GM11168 (cell line): ENCODE measurements around the gene RRAD.

Experiments used
- in situ Hi-C: fragments of 300-500 bp; cut with MboI; formaldehyde crosslinking; loops from one replicate; pipeline ENCODE4 v1.12.0; 2022; ENCODE audit warnings: low sequenced_read_pairs; ENCODE audit not compliant: unreplicated experiment

Gene RRAD

DNA sequence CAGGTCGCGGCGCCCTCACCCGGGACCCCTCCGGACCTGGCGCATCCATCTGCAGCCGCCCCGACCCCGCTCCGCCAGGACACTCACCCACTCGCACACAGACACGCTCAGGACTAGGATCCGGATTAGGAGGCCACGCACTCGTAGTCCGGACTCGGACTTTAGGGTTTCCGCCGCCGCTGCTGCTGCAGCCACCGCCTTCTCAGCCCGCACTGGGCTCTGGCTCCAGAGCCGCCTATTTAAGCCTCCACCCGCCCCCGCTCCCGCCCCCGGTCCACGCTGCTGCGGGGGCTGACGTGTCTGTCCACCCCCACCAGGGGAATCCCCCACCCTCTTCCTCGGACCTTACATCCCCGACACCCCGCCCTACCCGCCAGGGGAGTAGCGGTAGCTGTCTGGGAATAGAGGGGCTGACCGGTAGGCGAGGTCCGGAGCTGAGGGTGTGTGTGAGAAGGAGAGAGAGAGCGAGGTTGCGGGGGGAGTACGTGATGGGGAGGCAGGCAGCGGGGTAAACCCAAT lies at the start of gene RRAD:
Gene RRAD, minus strand, starts transcription at position 214 of the 519 bp plus-strand sequence. CDS start 356 bp downstream, outside the sequence.
- in situ Hi-C loops = no loop called here

DNA sequence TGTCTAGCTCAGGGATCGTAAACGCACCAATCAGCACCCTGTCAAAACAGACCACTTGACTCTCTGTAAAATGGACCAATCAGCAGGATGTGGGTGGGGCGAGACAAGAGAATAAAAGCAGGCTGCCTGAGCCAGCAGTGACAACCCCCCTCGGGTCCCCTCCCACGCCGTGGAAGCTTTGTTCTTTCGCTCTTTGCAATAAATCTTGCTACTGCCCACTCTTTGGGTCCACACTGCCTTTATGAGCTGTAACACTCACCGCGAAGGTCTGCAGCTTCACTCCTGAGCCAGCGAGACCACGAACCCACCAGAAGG lies 49.6 kb upstream of the RRAD start:
- in situ Hi-C loops = loop anchor here (10.0 to 25.0 kb wide), 2 partner anchors 180 to 437 kb away; partner anchors contain the start of genes B3GNT9, FBXL8, TRADD and ZDHHC1

DNA sequence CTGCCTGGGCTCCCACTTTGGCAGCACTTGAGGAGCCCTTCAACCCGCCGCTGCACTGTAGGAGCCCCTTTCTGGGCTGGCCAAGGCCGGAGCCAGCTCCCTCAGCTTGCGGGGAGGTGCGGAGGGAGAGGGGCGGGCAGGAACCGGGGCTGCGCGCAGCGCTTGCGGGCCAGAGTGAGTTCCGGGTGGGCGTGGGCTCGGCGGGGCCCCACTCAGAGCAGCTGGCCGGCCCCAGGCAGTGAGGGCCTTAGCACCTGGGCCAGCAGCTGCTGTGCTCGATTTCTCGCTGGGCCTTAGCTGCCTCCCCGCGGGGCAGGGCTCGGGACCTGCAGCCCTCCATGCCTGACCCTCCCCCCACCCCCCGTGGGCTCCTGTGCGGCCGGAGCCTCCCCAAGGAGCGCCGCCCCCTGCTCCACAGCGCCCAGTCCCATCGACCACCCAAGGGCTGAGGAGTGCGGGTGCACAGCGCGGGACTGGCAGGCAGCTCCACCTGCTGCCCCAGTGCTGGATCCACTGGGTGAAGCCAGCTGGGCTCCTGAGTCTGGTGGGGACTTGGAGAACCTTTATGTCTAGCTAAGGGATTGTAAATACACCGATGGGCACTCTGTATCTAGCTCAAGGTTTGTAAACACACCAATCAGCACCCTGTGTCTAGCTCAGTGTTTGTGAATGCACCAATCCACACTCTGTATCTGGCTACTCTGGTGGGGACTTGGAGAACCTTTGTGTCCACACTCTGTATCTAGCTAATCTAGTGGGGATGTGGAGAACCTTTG lies 49.0 kb upstream of the RRAD start:
- in situ Hi-C loops = loop anchor here (10.0 to 25.0 kb wide), 2 partner anchors 180 to 438 kb away; partner anchors contain the start of genes B3GNT9, FBXL8, TRADD and ZDHHC1

DNA sequence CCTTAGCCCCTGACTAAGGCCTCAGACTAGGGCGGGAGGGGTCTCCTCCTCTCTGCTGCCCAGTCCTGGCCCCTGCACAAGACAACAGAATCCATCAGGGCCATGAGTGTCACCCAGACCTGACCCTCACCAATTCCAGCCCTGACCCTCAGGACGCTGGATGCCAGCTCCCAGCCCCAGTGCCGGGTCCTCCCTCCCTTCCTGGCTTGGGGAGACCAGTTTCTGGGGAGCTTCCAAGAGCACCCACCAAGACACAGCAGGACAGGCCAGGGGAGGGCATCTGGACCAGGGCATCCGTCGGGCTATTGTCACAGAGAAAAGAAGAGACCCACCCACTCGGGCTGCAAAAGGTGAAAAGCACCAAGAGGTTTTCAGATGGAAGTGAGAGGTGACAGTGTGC lies 48.4 kb upstream of the RRAD start:
- in situ Hi-C loops = loop anchor here (10.0 to 25.0 kb wide), 2 partner anchors 181 to 439 kb away; partner anchors contain the start of genes B3GNT9, FBXL8, TRADD and ZDHHC1

DNA sequence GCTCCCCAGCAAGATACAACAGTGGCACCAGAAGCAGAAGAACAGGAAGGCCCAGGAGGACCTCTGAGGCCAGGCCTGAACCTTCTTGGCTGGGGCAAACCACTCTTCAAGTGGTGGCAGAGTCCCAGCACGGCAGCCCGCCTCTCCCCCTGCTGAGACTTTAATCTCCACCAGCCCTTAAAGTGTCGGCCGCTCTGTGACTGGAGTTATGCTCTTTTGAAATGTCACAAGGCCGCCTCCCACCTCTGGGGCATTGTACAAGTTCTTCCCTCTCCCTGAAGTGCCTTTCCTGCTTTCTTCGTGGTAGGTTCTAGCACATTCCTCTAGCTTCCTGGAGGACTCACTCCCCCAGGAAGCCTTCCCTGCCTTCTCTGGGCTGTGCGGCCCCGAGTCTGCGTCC lies 47.6 kb upstream of the RRAD start:
- in situ Hi-C loops = loop anchor here (10.0 to 25.0 kb wide), 2 partner anchors 182 to 439 kb away; partner anchors contain the start of genes B3GNT9, FBXL8, TRADD and ZDHHC1

GRCh38 chr16:66970775-66971720 lies 45.7 kb upstream of the RRAD start:
- in situ Hi-C loops = loop anchor here (10.0 to 25.0 kb wide), 2 partner anchors 184 to 441 kb away; partner anchors contain the start of genes B3GNT9, FBXL8, TRADD and ZDHHC1

DNA sequence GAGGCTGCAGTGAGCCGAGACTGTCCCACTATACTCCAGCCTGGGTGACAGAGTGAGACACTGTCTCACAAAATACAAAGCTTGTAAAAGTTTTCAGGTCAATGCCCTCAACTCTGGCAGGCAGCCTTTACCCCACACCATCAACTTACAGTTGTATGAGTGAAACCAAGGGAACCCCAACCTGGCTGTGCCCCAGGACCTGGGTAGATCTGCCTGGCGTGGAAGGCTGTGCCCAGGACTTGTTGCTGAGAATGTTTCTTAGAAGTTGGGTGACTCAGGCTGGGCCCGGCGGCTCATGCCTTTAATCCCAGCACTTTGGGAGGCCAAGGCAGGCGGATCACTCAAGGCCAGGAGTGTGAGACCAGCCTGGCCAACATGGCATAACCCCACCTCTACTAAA lies 43.5 kb upstream of the RRAD start:
- in situ Hi-C loops = loop anchor here (25.0 kb wide), 1 partner anchor 443 kb away; the partner anchor contains the start of gene ZDHHC1

DNA sequence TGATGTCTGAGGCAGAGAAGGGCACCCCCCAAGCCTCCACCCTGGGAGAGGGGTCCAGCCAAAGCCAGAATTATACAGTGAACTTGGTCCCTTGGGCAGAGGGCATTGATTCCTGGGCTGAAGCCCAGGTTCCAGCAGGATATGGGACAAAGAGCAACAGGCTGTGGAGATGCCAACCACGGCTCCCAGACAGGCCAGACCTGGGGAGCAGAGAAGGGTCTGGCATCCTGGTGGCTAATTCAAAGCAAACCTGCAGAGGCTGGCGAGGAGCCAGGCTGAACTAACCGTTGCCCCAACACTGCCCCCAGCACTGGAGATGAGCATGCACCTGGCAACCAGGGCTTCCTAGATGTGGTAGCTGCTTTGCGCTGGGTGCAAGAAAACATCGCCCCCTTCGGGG lies 38.7 kb upstream of the RRAD start:
- in situ Hi-C loops = loop anchor here (25.0 kb wide), 1 partner anchor 448 kb away; the partner anchor contains the start of gene ZDHHC1

DNA sequence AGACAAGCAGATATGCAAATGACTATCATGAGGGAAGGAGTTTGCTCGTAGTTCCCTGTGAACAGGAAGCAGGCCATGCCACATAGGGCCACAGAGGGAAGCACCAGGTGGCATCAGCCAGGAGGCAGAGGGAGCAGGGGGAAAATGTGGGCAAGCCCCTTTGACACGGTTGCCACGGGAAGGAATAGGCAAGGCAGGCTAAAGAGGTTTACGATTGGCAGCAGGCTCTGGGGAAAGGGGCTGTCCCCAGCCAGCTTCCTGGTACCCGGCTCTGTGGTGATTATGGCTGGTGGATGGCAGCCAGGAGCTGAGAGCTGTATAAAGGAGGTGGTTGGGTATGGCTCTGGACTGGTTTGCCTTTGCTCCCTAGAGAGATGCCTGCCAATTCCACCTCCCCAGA lies 36.6 kb upstream of the RRAD start:
- in situ Hi-C loops = loop anchor here (25.0 kb wide), 1 partner anchor 450 kb away; the partner anchor contains the start of gene ZDHHC1

DNA sequence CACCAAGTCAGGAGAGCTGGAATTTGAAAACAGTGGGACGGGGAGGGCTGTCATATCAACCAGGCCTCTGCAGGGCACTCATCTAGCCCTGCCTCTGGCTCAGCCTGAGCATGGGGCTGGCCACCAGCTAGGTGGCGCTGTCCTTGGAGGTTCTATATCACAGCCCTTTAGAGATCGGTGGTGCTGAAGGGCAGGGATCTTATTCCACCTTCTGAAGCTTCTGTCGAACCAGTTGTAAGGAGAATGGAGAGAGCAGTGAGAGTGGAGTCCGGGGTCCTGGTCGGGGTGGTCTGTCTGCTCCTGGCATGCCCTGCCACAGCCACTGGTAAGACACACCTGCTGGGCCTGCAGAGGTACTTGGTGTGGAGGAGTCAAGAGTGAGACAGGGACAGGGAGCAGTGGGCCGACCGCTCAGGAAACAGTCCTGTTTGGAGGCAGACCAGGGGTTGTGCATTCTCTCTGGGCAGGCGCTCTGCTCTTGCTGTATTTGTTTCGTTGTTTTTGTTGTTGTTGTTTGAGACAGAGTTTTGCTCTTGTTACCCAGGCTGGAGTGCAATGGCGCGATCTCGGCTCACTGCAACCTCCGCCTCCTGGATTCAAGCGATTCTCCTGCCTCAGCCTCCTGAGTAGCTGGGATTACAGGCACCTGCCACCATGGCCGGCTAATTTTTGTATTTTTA lies 35.9 kb upstream of the RRAD start, which contains the start of gene CES3:
Gene CES3, plus strand, starts transcription at position 202 of the 680 bp plus-strand sequence. Its CDS starts 42 bp downstream, at position 244.
- in situ Hi-C loops = loop anchor here (25.0 kb wide), 1 partner anchor 451 kb away; the partner anchor contains the start of gene ZDHHC1

DNA sequence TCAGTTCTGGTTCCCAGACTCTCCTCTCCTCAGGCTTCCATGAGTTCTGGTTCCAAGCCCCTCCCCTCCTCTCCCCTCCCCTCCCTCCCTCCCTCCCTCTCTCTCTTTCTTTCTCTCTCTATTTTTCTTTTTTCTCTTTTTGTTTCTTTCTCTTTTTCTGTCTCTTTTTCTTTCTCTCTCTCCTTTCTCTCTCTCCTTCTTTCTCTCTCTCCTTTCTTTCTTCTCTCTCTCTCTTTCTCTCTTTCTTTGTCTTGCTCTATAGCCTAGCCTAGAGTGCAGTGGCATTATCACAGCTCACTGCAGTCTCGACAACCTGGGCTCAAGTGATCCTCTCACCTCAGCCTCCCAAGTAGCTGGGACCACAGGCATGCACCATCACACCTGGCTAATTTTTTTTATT lies 34.9 kb upstream of the RRAD start:
- in situ Hi-C loops = loop anchor here (25.0 kb wide), 1 partner anchor 452 kb away; the partner anchor contains the start of gene ZDHHC1

DNA sequence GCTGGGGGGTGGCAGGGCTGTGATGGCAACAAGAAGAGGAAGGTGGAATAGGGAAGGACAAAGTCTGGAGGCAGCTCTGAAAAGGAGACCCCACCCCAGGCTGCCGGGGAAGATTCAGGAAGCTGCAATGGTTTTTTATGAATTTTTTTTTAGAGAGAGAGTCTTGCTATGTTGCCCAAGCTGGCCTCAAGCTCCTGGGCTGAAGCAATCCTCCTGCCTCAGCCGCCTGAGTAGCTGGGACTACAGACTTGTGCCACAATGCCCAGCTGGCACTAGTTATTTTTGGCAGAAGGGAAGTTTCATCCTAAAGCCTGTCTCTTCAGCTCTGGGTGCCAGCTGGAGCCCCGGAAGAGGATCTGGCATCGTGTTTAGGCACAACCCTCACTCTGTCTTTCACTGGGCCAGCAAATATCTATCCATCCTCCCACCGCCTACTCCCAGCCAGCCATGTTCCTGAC lies 34.4 kb upstream of the RRAD start:
- in situ Hi-C loops = loop anchor here (25.0 kb wide), 1 partner anchor 453 kb away; the partner anchor contains the start of gene ZDHHC1

GRCh38 chr16:66958857-66959703 lies 33.7 kb upstream of the RRAD start:
- in situ Hi-C loops = loop anchor here (25.0 kb wide), 1 partner anchor 453 kb away; the partner anchor contains the start of gene ZDHHC1

DNA sequence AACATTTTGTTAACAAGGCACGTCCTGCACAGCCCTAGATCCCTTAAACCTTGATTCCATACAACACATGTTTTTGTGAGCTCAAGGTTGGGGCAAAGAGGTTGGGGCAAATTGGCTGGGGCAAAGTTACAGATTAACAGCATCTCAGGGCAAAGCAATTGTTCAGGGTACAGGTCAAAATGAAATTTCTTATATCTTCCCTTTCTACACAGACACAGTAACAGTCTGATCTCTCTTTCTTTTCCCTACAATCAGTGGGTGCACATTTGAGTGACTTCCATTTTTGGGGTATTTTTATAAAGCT lies 30.8 kb upstream of the RRAD start:
- in situ Hi-C loops = loop anchor here (25.0 kb wide), 1 partner anchor 456 kb away; the partner anchor contains the start of gene ZDHHC1

GRCh38 chr16:66955363-66956153 lies 30.2 kb upstream of the RRAD start:
- in situ Hi-C loops = loop anchor here (25.0 kb wide), 1 partner anchor 457 kb away; the partner anchor contains the start of gene ZDHHC1

DNA sequence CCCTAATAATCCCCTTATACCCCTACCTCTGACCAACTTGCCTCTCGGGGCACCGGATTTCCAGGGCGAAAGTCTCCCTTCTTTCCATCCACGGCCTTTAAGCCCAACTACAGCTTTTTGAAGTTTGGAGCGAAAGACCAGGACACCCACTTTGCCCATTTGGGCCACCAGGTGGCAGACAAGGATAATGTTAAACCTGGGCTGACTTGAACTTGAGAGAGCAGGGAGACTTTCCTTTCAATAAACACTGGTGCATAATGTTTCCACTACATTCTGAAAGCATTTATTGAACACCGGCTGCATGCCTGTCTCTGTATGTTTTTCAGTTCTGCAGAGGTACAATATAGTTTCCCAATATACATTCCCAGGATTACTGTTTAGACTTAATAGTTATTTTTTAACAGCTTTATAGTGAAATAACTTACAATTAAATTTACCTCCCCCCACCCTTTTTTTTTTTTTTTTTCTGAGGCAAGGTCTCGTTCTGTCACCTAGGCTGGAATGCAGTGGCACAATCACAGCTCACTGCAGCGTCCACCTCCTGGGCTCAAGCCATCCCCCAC lies 28.8 kb upstream of the RRAD start:
- in situ Hi-C loops = loop anchor here (25.0 kb wide), 1 partner anchor 458 kb away; the partner anchor contains the start of gene ZDHHC1
